OCI-LY1 (cell line): ENCODE data around the gene MSMP.

ENCODE experiments used
- H2AFZ ChIP-seq: fragments of 200-600 bp; sonication (generic), shearing (Covaris generic); 2 replicates; pipeline ENCODE4 v1.6.0; 2014; ENCODE audit warnings: antibody characterized with exemption, mild to moderate bottlenecking, low read length
- H3F3A ChIP-seq: fragments of 200-600 bp; sonication (generic), shearing (Covaris generic); 2 replicates; pipeline ENCODE4 v1.6.0; 2014; ENCODE audit warnings: mild to moderate bottlenecking, antibody characterized with exemption, low read length, moderate library complexity; ENCODE audit not compliant: insufficient read depth
- H3K27ac ChIP-seq: fragments of 200-600 bp; sonication (generic); 2 replicates; pipeline ENCODE4 v1.5.1; 2014; ENCODE audit warnings: low read length, mixed run types, mild to moderate bottlenecking, low read depth; ENCODE audit not compliant: poor library complexity, severe bottlenecking
- H3K27me3 ChIP-seq: fragments of 200-600 bp; sonication (generic); 2 replicates; pipeline ENCODE4 v1.6.0; 2014; ENCODE audit warnings: antibody characterized with exemption, mild to moderate bottlenecking, low read length, moderate library complexity; ENCODE audit not compliant: insufficient read depth
- H3K36me3 ChIP-seq: fragments of 200-600 bp; sonication (generic); 2 replicates; pipeline ENCODE4 v1.6.1; 2014; ENCODE audit warnings: mild to moderate bottlenecking, antibody characterized with exemption, low read length, moderate library complexity, mixed read lengths; ENCODE audit not compliant: insufficient read depth
- H3K4me1 ChIP-seq: fragments of 200-600 bp; sonication (generic); 2 replicates; pipeline ENCODE4 v1.5.1; 2014; ENCODE audit warnings: mild to moderate bottlenecking, low read length, moderate library complexity; ENCODE audit not compliant: insufficient read depth, severe bottlenecking
- H3K4me2 ChIP-seq: fragments of 200-600 bp; sonication (generic), shearing (Covaris generic); 2 replicates; pipeline ENCODE4 v1.6.1; 2014; ENCODE audit warnings: low read length
- H3K4me3 ChIP-seq: fragments of 200-600 bp; sonication (generic); 2 replicates; pipeline ENCODE4 v1.5.1; 2014; ENCODE audit warnings: low read length, low read depth, mild to moderate bottlenecking, mixed read lengths; ENCODE audit not compliant: poor library complexity, severe bottlenecking
- H3K79me2 ChIP-seq: fragments of 200-600 bp; shearing (Covaris generic); 2 replicates; pipeline ENCODE4 v1.6.1; 2016; ENCODE audit warnings: mixed run types, low read length, mixed read lengths; ENCODE audit not compliant: insufficient read depth
- H3K9ac ChIP-seq: fragments of 200-600 bp; sonication (generic), shearing (Covaris generic); 2 replicates; pipeline ENCODE4 v1.6.1; 2014; ENCODE audit warnings: mild to moderate bottlenecking, low read length, mixed read lengths
- H3K9me2 ChIP-seq: fragments of 200-600 bp; sonication (generic), shearing (Covaris generic); 2 replicates; pipeline ENCODE4 v1.6.1; 2014; ENCODE audit warnings: low read depth, mild to moderate bottlenecking, low read length, mixed read lengths
- H3K9me3 ChIP-seq: fragments of 200-600 bp; shearing (Covaris generic); 2 replicates; pipeline ENCODE4 v1.6.1; 2014; ENCODE audit warnings: low read length, mixed read lengths
- H4K20me1 ChIP-seq: fragments of 200-600 bp; sonication (generic), shearing (Covaris generic); 2 replicates; pipeline ENCODE4 v1.6.0; 2016; ENCODE audit warnings: mild to moderate bottlenecking, low read length; ENCODE audit not compliant: insufficient read depth
- EZH2 ChIP-seq: fragments of 200-600 bp; sonication (generic), shearing (Covaris generic); IDR thresholded peaks from 2 replicates; pipeline ENCODE4 v1.8.0; 2017; ENCODE audit warnings: borderline replicate concordance, mixed run types, mild to moderate bottlenecking, antibody characterized with exemption, low read length, moderate library complexity, mixed read lengths
- TF ChIP-seq, protein P1 (sequence below): fragments of 200-600 bp; sonication (generic), shearing (Covaris generic); IDR thresholded peaks from 2 replicates; pipeline ENCODE4 v1.5.1; 2017; ENCODE audit warnings: mild to moderate bottlenecking, antibody characterized with exemption, low read length, moderate library complexity, mixed read lengths

The MSMP gene

DNA sequence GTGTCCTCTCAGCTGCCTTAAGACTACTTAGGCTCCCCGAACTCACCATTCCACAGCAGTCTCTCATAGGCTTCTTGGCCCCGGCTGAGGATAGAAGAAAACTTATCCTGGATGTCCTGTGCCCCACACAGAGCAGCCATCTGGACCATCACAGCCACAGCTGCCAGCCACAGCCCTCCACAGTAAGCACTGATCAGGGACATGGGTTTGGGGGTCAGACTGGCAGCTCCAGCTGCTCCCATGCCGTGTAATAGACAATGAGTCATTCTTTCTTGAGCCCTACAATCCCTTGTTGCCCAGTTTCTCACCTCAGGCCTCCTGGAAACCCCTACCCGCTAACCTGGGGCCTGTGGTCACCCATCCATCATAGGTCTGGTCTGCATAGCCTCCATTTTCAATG is 15.9 kb downstream of the MSMP start:
- H4K20me1 ChIP-seq: no peaks in the 10 kb centered on the region
- TF ChIP-seq, protein P1, sequence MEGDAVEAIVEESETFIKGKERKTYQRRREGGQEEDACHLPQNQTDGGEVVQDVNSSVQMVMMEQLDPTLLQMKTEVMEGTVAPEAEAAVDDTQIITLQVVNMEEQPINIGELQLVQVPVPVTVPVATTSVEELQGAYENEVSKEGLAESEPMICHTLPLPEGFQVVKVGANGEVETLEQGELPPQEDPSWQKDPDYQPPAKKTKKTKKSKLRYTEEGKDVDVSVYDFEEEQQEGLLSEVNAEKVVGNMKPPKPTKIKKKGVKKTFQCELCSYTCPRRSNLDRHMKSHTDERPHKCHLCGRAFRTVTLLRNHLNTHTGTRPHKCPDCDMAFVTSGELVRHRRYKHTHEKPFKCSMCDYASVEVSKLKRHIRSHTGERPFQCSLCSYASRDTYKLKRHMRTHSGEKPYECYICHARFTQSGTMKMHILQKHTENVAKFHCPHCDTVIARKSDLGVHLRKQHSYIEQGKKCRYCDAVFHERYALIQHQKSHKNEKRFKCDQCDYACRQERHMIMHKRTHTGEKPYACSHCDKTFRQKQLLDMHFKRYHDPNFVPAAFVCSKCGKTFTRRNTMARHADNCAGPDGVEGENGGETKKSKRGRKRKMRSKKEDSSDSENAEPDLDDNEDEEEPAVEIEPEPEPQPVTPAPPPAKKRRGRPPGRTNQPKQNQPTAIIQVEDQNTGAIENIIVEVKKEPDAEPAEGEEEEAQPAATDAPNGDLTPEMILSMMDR: no peak
- no peak for TF ChIP-seq EZH2
- H2AFZ ChIP-seq: no peak overlapping the region
- no peak overlapping the region for H3K9ac ChIP-seq
- H3K4me1 ChIP-seq: peaks cover 7% of the 10 kb centered on the region
- peaks cover 75% of the 10 kb centered on the region for H3K36me3 ChIP-seq
- H3K4me3 ChIP-seq: no peak overlapping the region
- H3K27me3 ChIP-seq: no peaks in the 10 kb centered on the region
- H3K27ac ChIP-seq: no peak overlapping the region
- H3K9me2 ChIP-seq: no peaks in the 10 kb centered on the region
- no peak overlapping the region for H3K4me2 ChIP-seq
- H3K79me2 ChIP-seq: no peaks in the 10 kb centered on the region
- no peaks in the 10 kb centered on the region for H3K9me3 ChIP-seq
- H3F3A ChIP-seq: no peaks in the 10 kb centered on the region

DNA sequence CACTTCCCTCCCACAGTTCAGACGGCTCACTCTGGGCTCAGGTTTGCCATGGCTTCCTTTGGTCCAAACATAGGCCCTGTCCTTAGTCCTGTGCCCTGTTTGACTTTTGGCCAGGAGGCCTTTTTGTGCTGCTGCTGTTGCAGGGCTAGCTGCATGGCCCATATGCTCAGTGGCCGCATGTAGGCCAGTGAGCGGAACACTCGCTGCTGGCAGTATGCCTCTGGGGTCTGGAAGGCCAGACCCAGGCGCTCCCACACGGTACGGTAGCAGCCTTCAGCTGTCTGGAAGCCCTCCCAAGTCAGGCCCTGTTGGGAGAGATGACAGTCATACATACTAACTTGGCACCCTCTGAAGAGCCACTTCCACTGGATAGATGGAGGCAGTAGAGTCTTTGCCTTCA is 16.9 kb downstream of the MSMP start:
- peaks cover 11% of the 10 kb centered on the region for H3K4me1 ChIP-seq
- H2AFZ ChIP-seq: no peak overlapping the region
- H3K9me3 ChIP-seq: no peaks in the 10 kb centered on the region
- no peak for TF ChIP-seq EZH2
- TF ChIP-seq, protein P1: no peak
- no peaks in the 10 kb centered on the region for H4K20me1 ChIP-seq
- H3K36me3 ChIP-seq: peaks cover 65% of the 10 kb centered on the region
- no peaks in the 10 kb centered on the region for H3K27me3 ChIP-seq
- H3K79me2 ChIP-seq: no peaks in the 10 kb centered on the region
- H3K27ac ChIP-seq: no peak overlapping the region
- H3K9me2 ChIP-seq: no peaks in the 10 kb centered on the region
- H3K9ac ChIP-seq: no peak overlapping the region
- no peak overlapping the region for H3K4me2 ChIP-seq
- H3K4me3 ChIP-seq: no peak overlapping the region
- no peaks in the 10 kb centered on the region for H3F3A ChIP-seq

DNA sequence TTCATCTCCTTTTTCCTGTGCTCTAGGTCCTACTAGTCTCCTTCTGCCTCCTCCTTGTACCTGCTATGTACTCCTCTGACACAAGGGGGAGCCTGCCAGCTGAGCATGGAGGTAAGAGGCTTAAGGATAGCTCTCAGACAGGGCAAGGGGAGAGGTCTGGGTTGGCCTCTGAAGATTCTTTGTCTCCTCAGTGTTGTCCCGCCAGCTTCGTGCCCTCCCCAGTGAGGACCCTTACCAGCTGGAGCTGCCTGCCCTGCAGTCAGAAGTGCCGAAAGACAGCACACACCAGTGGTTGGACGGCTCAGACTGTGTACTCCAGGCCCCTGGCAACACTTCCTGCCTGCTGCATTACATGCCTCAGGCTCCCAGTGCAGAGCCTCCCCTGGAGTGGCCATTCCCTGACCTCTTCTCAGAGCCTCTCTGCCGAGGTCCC is 17.9 kb downstream of the MSMP start:
- TF ChIP-seq, protein P1: peak; percentile 89
- no peak for TF ChIP-seq EZH2
- Histone ChIP-seq H3K36me3 (peaks cover 58% of the 10 kb centered on the region), H4K20me1 (no peaks in the 10 kb centered on the region), H3K4me3 (no peak overlapping the region), H3K79me2 (peaks cover 6% of the 10 kb centered on the region), H3K4me2 (no peak overlapping the region), H3F3A (no peaks in the 10 kb centered on the region), H3K27ac (no peak overlapping the region), H3K9me3 (no peaks in the 10 kb centered on the region), H3K4me1 (peaks cover 14% of the 10 kb centered on the region), H3K27me3 (no peaks in the 10 kb centered on the region), H3K9me2 (no peaks in the 10 kb centered on the region), H2AFZ (no peak overlapping the region), H3K9ac (peak overlapping the region; percentile 12; the same call in 1 of the 2 replicates)
